ENCODE results near the gene GABPB1.

Gene GABPB1

GRCh38 chr15:50344006-50344464 is 11.0 kb downstream of the GABPB1 start:
- no peak for DNase-seq (ENCODE audit: low spot score)

GRCh38 chr15:50341616-50342136 is 13.3 kb downstream of the GABPB1 start:
- no peak for DNase-seq (ENCODE audit: low spot score)

GRCh38 chr15:50340416-50340815 is 14.6 kb downstream of the GABPB1 start:
- no peak for DNase-seq (ENCODE audit: low spot score)

GRCh38 chr15:50339717-50340116 is 15.3 kb downstream of the GABPB1 start:
- no peak for DNase-seq (ENCODE audit: low spot score)

GRCh38 chr15:50335251-50335650 is 19.7 kb downstream of the GABPB1 start:
- DNase-seq (ENCODE audit: low spot score), result no peak

- DNase-seq (ENCODE audit: low spot score), result no peak
Measured at GRCh38 chr15:50333229-50333628, 21.8 kb downstream of the GABPB1 start.

- no peak for DNase-seq (ENCODE audit: low spot score)
Measured at GRCh38 chr15:50330921-50331320, 24.1 kb downstream of the GABPB1 start.

GRCh38 chr15:50328116-50328515 is 26.9 kb downstream of the GABPB1 start:
- DNase-seq (ENCODE audit: low spot score), result no peak

- DNase-seq (ENCODE audit: low spot score), result no peak
Measured at GRCh38 chr15:50321680-50322210, 33.3 kb downstream of the GABPB1 start.

- DNase-seq (ENCODE audit: low spot score), result no peak
Measured at GRCh38 chr15:50320504-50320903, 34.5 kb downstream of the GABPB1 start.

- DNase-seq (ENCODE audit: low spot score), result no peak
Measured at GRCh38 chr15:50318697-50319096, 36.3 kb downstream of the GABPB1 start.

- peak; percentile 32 for DNase-seq (ENCODE audit: low spot score)
Measured at GRCh38 chr15:50315814-50316630, 39.0 kb downstream of the GABPB1 start.

- no peak for DNase-seq (ENCODE audit: low spot score)
Measured at GRCh38 chr15:50312636-50313035, 42.4 kb downstream of the GABPB1 start.

GRCh38 chr15:50307799-50308198 is 47.2 kb downstream of the GABPB1 start:
- DNase-seq (ENCODE audit: low spot score), result no peak

GRCh38 chr15:50304836-50305235 is 50.2 kb downstream of the GABPB1 start:
- DNase-seq (ENCODE audit: low spot score), result no peak

- DNase-seq (ENCODE audit: low spot score), result no peak
Measured at GRCh38 chr15:50302581-50302980, 52.4 kb downstream of the GABPB1 start.

- DNase-seq (ENCODE audit: low spot score), result no peak
Measured at GRCh38 chr15:50298340-50298739, 56.7 kb downstream of the GABPB1 start.

- DNase-seq (ENCODE audit: low spot score), result no peak
Measured at GRCh38 chr15:50295966-50296365, 59.0 kb downstream of the GABPB1 start.

GRCh38 chr15:50289749-50290148 is 65.2 kb downstream of the GABPB1 start:
- DNase-seq (ENCODE audit: low spot score), result no peak

- DNase-seq (ENCODE audit: low spot score), result no peak
Measured at GRCh38 chr15:50287324-50288116, 67.5 kb downstream of the GABPB1 start.

GRCh38 chr15:50281427-50281826 is 73.6 kb downstream of the GABPB1 start:
- no peak for DNase-seq (ENCODE audit: low spot score)

- DNase-seq (ENCODE audit: low spot score), result no peak
Measured at GRCh38 chr15:50280271-50280670, 74.7 kb downstream of the GABPB1 start.

GRCh38 chr15:50278496-50278895 is 76.5 kb downstream of the GABPB1 start:
- no peak for DNase-seq (ENCODE audit: low spot score)
